ENCODE data around the gene KDM4D. TPM values are rescaled to one million over a fixed set of nuclear protein-coding genes. Genes with fewer than 3 reads are reported as not detected.

Gene KDM4D
- total RNA-seq, 2 donors from 2014 or later = 1.7 to 3.1 TPM

- no peak for DNase-seq
- no peak overlapping the region for H3K27ac Mint-ChIP-seq
- H3K27me3 ChIP-seq (ENCODE audit: control insufficient read depth, insufficient read depth, low read length, poor library complexity, severe bottlenecking) = peaks cover 15% of the 10 kb centered on the region
- no peak overlapping the region for H3K27ac ChIP-seq (ENCODE audit: low read depth, low read length)
- peaks cover 32% of the 10 kb centered on the region for H3K27me3 Mint-ChIP-seq (ENCODE audit: insufficient read depth)
- no peaks in the 10 kb centered on the region for H3K9me3 ChIP-seq (ENCODE audit: control insufficient read depth, low read length)
- TF ChIP-seq CTCF (conservative IDR thresholded peaks at IDR 0.05) = no peak
- no peaks in the 10 kb centered on the region for H3K36me3 Mint-ChIP-seq (ENCODE audit: low read depth)
- H3K4me1 ChIP-seq (ENCODE audit: control insufficient read depth, insufficient read depth, low read length) = no peaks in the 10 kb centered on the region
- H3K9me3 Mint-ChIP-seq = no peaks in the 10 kb centered on the region
- no peak overlapping the region for H3K9ac ChIP-seq (ENCODE audit: extremely low read depth, low read length, poor library complexity, severe bottlenecking)
- no peak overlapping the region for H3K4me3 Mint-ChIP-seq
- H3K4me3 ChIP-seq (ENCODE audit: low read length) = no peak overlapping the region
- H3K36me3 ChIP-seq (ENCODE audit: control insufficient read depth, insufficient read depth, low read length) = no peaks in the 10 kb centered on the region
- peaks cover 6% of the 10 kb centered on the region for H3K4me1 Mint-ChIP-seq
Observed at GRCh38 chr11:95045812-95046211, 72.3 kb downstream of the KDM4D start.

Other genes starting within 250 kb of the KDM4D start
- 10 to 100 TPM; 45.0 to 60.0 TPM for gene AMOTL1, start 205.4 kb upstream of the KDM4D start, total RNA-seq
- 10 to 100 TPM; 73.9 to 81.4 TPM for gene CWC15, start 153 bp upstream of the KDM4D start, total RNA-seq
- not detected for gene KDM4E, start 51.5 kb downstream of the KDM4D start, total RNA-seq
- not detected for gene KDM4F, start 75.7 kb downstream of the KDM4D start, total RNA-seq
- gene SRSF8, start 93.2 kb downstream of the KDM4D start, total RNA-seq = 10 to 100 TPM; 16.3 to 20.1 TPM
- 1 to 10 TPM; 1.9 to 2.7 TPM for gene ENDOD1, start 116.1 kb downstream of the KDM4D start, total RNA-seq

Measured in endodermal cell (in vitro differentiated cells).